AG04450 (cell line): ENCODE results near the gene NCR3LG1. TPM values are rescaled to one million over a fixed set of nuclear protein-coding genes. Genes with fewer than 3 reads are reported as not detected.

Experiments used
- CTCF ChIA-PET: fragments of 300-600, 350-600 bp; formaldehyde crosslinking; extraction: SDS; loops from one replicate; lab custom pipeline; 2022; ENCODE audit warnings: antibody characterized with exemption, inconsistent platforms; lab: Charles Lee
- POLR2A ChIA-PET: fragments of 350-600 bp; formaldehyde crosslinking; extraction: SDS; loops from one replicate; lab custom pipeline; 2021; ENCODE audit warnings: antibody characterized with exemption, inconsistent platforms; lab: Yijun Ruan, JAX
- DNase-seq: peaks from one replicate; pipeline ENCODE4 v3.0.0-alpha.2; 2011; ENCODE audit warnings: low read depth, low spot score
- H3K27ac ChIP-seq: one replicate; pipeline ENCODE4 v1.5.1; 2012; ENCODE audit warnings: low read depth, low read length, control low read depth
- H3K27me3 ChIP-seq: one replicate; pipeline ENCODE4 v1.6.0; 2012; ENCODE audit warnings: low read length; ENCODE audit not compliant: control insufficient read depth, insufficient read depth
- H3K4me3 ChIP-seq: 2 replicates; pipeline ENCODE4 v1.5.1; 2011; ENCODE audit warnings: mild to moderate bottlenecking, low read depth, low read length, control low read depth
- H3K9me3 ChIP-seq: 2 replicates; pipeline ENCODE4 v1.5.1; 2012; ENCODE audit warnings: low read length; ENCODE audit not compliant: control insufficient read depth, insufficient read depth
- polyA minus RNA-seq: library from RNA; depleted of rRNA, polyadenylated mRNA; stranded (reverse); fragments of >200 nt; gene quantifications from 2 replicates; pipeline ENCODE4 v1.2.3, GENCODE V29; 2011; rRNA and poly(A)+ RNA removed
- polyA plus RNA-seq: library from polyadenylated mRNA; depleted of rRNA; stranded (reverse); fragments of >200 nt; gene quantifications from 2 replicates; pipeline ENCODE4 v1.2.3, GENCODE V29; 2011; rRNA removed
- TF ChIP-seq, protein P1 (sequence below): IDR thresholded peaks from 2 replicates; pipeline ENCODE4 v1.5.1; 2011; ENCODE audit warnings: low read depth, low read length, control low read depth, inconsistent platforms

NCR3LG1 gene, protein sequence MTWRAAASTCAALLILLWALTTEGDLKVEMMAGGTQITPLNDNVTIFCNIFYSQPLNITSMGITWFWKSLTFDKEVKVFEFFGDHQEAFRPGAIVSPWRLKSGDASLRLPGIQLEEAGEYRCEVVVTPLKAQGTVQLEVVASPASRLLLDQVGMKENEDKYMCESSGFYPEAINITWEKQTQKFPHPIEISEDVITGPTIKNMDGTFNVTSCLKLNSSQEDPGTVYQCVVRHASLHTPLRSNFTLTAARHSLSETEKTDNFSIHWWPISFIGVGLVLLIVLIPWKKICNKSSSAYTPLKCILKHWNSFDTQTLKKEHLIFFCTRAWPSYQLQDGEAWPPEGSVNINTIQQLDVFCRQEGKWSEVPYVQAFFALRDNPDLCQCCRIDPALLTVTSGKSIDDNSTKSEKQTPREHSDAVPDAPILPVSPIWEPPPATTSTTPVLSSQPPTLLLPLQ
- polyA plus RNA-seq = 3.3 and 3.6 TPM in 2 replicates
- polyA minus RNA-seq = 6.8 and 7.3 TPM in 2 replicates

DNA sequence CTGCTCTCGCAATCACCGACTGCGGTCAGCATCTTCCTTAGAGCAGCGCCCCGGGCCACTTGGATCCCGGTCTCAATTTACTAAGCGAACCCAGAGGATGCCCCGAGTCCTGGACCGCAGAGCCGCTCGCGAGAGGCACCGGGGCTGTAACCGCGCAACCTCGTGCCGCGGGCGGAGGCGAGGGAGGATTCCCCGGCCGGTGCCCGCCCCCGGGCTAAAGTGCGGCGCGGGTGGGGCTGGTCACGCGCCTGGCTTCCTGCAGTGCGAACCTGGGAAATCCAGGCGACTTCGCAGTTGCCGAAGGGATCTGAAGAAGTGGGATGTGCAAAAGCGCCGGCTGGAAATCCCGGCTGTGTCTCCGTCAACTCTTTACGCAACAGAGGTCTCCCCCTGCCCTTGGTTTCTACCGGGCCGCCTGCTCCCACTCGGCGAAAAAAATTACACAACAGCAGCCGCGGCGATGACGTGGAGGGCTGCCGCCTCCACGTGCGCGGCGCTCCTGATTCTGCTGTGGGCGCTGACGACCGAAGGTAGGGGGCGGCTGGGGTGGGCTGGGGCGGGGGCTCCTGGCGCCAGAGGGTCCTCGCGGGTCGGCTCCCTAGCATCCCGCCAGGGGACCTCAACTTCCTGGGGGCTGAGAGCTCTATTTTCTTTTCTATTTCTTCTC, at the start of gene NCR3LG1:
TSS of gene NCR3LG1 (plus strand) at position 291 of the 667 bp plus-strand sequence. CDS start at position 461, 170 bp downstream.
- no peaks in the 10 kb centered on the region for H3K27me3 ChIP-seq
- ChIA-PET CTCF (interaction anchor here (0.6 to 5.9 kb wide), 9 partner anchors 8 to 152 kb away, joined by 3 to 39 read pairs (median 4); no protein-coding TSS in a partner anchor), POLR2A (interaction anchor here (0.6 to 0.7 kb wide), 5 partner anchors 23 to 146 kb away, joined by 3 to 11 read pairs (median 5); no protein-coding TSS in a partner anchor)
- peak within 1 kb of the TSS; percentile 69 for H3K4me3 ChIP-seq
- no peaks in the 10 kb centered on the region for H3K9me3 ChIP-seq
- TF ChIP-seq, protein P1, sequence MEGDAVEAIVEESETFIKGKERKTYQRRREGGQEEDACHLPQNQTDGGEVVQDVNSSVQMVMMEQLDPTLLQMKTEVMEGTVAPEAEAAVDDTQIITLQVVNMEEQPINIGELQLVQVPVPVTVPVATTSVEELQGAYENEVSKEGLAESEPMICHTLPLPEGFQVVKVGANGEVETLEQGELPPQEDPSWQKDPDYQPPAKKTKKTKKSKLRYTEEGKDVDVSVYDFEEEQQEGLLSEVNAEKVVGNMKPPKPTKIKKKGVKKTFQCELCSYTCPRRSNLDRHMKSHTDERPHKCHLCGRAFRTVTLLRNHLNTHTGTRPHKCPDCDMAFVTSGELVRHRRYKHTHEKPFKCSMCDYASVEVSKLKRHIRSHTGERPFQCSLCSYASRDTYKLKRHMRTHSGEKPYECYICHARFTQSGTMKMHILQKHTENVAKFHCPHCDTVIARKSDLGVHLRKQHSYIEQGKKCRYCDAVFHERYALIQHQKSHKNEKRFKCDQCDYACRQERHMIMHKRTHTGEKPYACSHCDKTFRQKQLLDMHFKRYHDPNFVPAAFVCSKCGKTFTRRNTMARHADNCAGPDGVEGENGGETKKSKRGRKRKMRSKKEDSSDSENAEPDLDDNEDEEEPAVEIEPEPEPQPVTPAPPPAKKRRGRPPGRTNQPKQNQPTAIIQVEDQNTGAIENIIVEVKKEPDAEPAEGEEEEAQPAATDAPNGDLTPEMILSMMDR = no peak
- peak within 1 kb of the TSS; percentile 82 for H3K27ac ChIP-seq
- DNase-seq = peak; percentile 36

DNA sequence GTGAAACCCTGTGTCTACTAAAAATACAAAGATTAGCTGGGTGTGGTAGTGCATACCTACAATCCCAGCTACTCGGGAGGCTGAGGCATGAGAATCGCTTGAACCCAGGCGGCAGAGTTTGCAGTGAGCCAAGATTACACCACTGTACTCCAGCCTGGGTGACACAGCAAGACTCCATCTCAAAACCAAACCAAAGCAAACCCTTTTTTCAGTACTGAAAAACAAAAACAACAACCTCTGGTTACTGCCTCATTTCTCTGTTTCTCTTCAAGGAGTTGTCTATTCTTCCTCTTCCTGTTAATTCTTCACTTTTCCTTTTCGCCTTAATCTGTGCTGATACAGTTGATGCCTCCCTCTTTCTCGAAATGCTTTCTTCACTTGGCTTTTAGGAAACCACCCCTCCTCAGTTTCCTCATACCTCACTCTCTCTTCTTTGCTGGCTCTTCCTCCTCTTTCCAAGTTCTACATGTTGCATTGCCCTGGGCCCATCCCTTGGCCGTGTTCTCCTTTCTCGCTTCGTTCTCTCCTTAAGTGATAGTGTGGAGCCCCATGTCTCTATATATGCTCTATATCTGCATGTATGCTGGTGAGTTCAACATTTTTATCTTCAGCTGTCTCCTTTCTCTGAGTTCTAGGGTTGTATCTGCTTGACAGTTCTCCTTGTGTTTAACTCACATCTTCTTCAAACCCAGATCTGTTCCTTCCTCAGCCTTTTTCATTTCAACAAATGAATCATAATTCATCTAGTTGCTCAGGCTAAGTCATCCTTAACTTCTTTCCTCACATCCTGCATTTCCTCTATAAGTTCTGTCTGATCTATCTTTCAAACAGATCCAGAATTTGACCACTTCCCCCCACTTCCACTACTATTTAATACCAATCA, 38.0 kb upstream of the NCR3LG1 start:
- DNase-seq = no peak
- Histone ChIP-seq H3K27me3 (no peaks in the 10 kb centered on the region), H3K9me3 (no peaks in the 10 kb centered on the region), H3K27ac (peak overlapping the region; percentile 90), H3K4me3 (no peak overlapping the region)
- CTCF ChIA-PET = interaction anchor here (0.8 to 1.3 kb wide), 3 partner anchors 40 to 41 kb away, joined by 3 read pairs; no protein-coding TSS in a partner anchor
- POLR2A ChIA-PET = interaction anchor here (0.6 to 1.5 kb wide), 4 partner anchors 20 to 106 kb away, joined by 3 to 5 read pairs (median 4); partner anchors contain the start of genes NUCB2 and PIK3C2A
- TF ChIP-seq, protein P1 = no peak

DNA sequence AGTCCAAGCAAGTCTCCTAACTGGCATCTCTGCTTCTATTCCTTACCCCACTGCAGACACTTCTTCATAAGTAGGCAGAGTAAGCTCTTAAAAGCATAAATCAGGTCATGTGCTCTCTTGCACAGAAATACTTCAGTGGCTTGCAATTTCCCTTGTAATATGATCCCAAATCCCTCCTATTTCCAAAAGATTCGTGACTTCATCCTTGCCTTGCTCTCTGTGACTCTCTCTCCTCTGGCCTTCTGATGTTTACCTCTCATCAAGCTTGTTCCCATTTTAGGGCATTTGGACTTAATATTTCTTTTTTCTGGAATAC, 37.4 kb upstream of the NCR3LG1 start:
- peak overlapping the region; percentile 90 for H3K27ac ChIP-seq
- ChIA-PET CTCF (interaction anchor here (0.6 to 1.1 kb wide), 3 partner anchors 40 to 113 kb away, joined by 3 read pairs; no protein-coding TSS in a partner anchor), POLR2A (interaction anchor here (0.5 to 1.5 kb wide), 5 partner anchors 21 to 106 kb away, joined by 3 to 5 read pairs (median 4); partner anchors contain the start of genes NUCB2 and PIK3C2A)
- DNase-seq = peak; percentile 82
- H3K9me3 ChIP-seq = no peaks in the 10 kb centered on the region
- no peaks in the 10 kb centered on the region for H3K27me3 ChIP-seq
- no peak overlapping the region for H3K4me3 ChIP-seq
- TF ChIP-seq, protein P1 = no peak

DNA sequence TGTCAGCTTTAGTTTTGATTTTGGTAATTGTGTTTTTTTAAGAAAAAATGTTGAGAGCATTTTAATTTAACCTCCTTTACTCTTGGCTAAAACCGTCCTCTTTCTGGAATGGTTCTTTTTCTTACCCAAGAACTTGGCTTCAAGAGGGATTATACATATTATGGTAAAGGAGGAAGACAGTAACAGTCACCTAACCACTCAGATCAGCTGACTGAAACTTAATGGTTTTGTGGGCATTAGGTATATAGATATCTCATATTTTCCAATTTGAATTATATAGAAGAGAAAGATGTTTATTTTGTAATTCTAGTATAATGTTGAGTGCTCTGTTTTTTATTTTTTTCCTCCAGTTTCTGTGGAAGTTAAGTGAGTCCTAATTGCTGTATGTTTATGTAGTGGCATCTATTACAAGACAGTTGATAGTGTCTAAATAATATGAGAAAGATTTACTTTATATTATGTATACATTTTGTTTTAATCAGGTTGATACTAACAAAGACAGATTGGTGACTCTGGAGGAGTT, 36.6 kb upstream of the NCR3LG1 start:
- Histone ChIP-seq H3K4me3 (no peak overlapping the region), H3K9me3 (no peaks in the 10 kb centered on the region), H3K27me3 (no peaks in the 10 kb centered on the region), H3K27ac (peak overlapping the region; percentile 90)
- no peak for DNase-seq
- TF ChIP-seq, protein P1 = no peak
- ChIA-PET POLR2A (interaction anchor here (0.5 to 1.5 kb wide), 4 partner anchors 22 to 47 kb away, joined by 3 to 5 read pairs (median 4); partner anchors contain the start of gene NUCB2), CTCF (interaction anchor here (0.6 to 1.1 kb wide), 2 partner anchors 39 to 113 kb away, joined by 3 read pairs; no protein-coding TSS in a partner anchor)
